IPS-NIHi7 (cell line): ENCODE results near the gene MARCO.
A peak's percentile ranks its signal among the peaks of the same experiment; 100 is the strongest.
"Not testable (repeated sequence)": the region's sequence is repeated elsewhere in the genome, so short reads cannot be mapped to it uniquely, and the experiment has no call there.

Experiments used
- DNase-seq: peaks from one replicate; pipeline ENCODE4 v3.0.0; 2012; ENCODE audit warnings: mixed read lengths; ENCODE audit errors: extremely low spot score

MARCO gene

DNA sequence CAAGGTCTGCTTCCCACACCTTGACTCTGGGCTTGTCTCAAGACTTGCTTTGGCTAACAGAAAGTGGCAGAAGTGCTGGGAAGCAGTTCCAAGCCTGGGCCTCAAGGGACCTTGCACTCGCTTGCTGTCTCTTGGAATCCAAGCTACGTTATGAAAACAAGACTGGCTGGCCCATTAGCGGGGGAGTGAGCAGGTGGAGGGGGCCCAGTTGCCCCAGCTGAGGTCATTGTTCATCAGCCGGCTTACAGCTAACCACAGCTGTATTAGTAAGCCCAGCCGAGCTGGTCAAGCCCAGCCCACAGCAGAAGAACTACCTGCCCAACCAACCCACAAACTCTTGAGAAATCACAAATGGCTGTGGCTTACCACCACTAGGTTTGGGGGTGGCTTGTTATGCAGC is 63.1 kb downstream of the MARCO start:
- no peak for DNase-seq

DNA sequence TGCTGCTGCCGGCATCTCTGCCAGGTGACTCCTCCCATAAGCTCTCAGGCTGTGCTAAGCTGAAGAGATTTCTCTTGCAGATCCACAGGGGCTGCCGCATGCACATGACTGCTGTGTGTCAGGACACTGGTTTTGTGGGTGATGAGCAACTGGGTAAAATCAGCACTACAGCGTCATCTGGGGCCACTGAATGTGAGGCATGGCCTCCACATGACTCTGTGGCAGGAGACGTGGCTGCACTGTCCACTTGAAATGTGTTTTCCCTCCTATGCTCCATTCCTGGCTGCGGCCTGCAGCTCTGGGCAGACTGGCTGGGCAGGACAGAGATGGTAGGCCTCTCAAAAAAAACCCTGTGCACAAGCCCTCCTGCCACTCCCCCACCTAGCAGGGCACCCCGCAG is 63.6 kb downstream of the MARCO start:
- DNase-seq, result no peak

DNA sequence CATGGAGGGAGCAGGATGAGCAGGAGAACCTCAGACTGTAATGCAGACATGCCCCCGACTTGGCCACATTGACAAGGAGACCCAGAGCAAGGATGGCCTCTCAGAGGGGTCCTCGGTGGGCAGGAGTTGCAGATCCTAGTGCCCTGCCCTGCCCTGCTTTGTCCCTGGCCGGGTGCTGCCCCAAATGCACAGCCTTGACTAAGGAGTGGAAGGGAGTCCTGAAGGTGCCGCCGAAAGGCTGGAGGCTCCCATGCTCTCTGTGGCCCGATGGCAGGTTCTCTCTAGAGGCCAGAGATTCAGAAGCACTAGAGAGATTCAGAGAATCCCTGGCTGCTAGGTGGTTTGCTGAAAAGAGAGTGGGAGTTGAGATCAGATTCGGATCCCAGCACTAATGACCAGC is 64.4 kb downstream of the MARCO start:
- DNase-seq, result no peak

DNA sequence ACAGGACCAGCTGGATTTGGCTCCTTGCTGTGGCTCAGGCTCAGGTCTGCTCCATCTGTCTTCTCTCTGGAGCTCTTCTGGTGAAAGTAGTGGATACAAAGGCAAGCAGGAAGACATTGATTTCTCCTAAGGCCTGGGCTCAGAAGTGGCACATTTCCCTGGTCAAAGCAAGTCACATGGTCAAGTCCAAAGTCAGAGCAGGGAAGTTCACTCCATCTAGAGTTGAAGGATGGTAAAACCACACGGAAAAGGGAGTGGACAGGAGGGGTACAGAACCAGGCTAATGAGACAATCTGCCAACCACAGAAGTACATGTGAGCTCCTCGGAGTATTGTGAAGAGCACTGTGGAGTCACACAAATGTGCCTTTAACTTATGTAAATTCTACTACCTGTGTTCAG is 66.1 kb downstream of the MARCO start:
- DNase-seq, result no peak

DNA sequence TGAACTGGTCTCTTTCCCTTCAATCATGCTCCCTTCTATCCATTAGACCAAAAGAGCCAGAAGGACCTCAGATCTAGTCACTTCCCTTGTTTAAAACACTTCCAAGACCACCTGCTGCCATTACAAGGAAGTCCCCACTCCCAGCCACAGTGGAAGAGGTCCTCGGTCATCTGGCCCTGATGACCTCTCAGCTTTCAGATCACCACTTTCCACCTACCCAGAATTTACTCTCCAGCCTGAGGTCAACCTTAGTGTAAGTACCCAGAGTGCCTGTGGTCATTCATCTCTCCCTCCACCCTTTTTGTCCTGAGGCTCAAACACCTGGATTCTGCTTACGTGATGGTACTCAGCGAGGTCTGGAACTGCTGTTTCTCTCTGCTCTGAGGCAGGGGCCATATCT is 67.1 kb downstream of the MARCO start:
- DNase-seq, result no peak

DNA sequence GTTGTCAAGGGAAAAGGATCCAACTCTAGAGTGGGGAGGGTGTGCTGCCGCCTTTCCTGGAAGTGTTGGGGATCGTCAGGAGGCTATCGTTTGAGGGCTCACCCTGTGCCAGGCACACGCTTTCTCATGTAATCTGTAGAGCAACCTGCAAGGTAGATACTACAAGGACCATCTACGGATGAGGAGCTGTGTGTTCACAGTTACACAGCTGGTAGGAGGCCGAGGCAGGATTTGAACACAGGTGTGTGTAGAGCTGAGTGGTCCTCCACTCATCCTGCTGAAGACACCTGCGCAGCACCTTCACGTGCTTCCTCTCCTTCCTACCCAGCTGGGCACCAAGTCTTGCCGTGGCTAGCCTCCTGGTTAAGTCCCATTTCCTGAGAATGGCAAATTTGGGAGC is 68.3 kb downstream of the MARCO start:
- no peak for DNase-seq

DNA sequence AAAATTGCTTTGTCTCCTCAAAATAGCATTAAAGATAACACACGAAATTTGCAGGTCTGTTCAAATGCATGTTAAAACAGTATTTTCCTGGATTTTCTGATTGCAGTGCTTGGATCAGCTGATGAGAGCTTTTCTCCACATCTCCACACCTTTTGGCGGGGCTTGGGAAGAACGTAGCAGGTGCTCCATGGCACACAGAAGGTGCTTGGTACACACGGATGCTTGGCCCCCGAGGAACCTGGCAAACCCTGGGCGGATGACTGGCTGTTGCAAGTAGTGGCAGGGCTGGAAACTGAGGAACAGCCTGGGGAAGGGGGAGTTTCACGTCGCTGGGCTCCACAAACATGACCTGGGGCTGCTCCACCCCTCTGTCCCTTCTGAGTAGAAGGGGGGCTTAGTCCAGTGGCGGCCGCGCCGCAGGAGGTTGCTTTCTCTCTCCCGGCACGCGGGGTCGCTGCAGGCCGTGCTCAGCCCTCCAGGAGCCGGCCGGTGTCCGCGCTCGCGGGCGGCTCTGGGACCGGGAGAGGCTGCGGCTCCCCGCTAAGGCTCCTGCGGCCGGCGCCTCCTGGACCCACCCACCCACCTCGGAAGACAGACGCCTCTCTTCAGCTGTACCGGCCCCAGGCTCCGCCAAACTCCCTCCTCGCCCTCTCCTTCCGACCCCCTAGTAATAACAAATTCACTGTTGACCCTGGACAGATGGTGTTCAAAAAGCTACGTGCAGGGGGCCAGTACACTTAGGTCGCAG is 69.3 kb downstream of the MARCO start:
- DNase-seq, result peak; percentile 90

DNA sequence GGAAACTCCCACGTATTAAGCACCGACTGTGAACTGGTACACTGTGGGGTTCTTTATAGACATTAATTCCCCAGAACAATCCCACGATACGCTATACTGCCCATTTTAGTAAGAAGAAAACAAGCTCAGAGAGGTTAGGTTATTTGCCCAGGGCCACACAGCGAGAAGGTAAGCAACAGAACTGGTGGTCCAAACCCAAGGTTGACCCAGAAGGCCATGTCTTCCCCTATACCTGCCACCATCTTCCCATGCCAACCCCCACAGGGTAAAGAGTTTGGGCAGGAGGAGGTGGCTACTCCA is 69.9 kb downstream of the MARCO start:
- no peak for DNase-seq

DNA sequence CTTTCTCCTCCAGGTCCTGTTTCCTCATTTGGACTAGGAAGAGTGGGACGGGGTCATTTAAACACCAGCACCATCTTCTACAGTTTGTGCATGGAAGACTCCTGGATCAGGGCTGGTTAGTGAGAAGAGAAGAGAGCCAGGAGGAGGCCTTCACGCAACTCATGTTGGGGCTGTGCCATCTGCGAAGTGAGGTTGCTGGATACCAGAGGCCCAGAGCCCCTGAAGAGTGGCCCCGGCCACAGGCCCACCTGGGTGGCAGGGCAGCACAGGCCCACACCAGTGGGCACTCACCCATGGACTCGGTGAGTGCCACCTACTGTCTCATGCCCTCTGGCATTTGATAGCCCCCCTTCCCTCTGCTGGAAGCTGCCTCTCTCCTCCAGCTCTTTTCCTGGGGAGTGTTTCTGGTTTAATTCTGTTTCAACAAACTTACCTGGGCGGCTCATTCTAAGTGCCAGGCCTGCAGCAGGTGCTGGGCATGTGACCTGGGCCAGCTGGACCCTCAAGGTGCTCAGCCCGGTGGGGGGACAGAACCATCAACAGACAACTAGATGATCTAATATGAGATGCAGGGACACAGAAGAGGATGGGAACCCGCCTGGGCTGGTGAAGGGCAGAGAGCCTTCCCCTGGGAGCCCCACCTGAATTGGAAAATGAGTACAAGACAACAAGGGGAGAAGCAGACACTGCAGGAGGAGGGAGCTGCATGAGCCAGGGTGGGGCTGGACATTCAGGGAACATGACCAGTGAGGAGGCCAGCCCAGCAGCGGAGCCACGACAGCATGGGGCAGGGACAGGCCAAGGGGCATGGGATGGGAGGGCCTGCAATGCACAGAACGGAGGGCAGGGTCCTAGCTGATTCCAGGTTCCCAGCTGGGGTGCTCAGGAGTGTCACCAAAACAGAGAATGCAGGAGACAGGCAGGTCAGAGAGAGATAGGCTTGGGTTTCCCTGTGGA is 70.6 kb downstream of the MARCO start:
- no peak for DNase-seq

DNA sequence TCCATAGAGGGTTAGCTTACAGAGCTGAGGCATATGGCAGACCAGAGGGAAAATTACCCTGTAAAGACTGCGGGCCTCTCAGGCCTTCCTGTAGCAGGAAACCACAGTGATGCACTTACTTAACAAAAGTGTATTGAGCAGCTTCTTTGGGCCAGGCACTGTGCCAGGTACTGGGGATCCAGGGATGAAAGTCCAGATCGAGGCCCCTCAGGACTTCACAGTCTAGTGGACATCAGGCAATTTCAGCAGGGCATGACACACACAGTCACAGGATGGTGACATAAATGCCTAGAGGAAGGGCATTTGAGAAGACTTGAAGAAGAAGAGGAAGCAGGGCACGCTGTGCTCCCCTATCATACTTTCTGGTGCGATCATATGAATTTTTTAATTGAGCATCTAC is 71.7 kb downstream of the MARCO start:
- no peak for DNase-seq

DNA sequence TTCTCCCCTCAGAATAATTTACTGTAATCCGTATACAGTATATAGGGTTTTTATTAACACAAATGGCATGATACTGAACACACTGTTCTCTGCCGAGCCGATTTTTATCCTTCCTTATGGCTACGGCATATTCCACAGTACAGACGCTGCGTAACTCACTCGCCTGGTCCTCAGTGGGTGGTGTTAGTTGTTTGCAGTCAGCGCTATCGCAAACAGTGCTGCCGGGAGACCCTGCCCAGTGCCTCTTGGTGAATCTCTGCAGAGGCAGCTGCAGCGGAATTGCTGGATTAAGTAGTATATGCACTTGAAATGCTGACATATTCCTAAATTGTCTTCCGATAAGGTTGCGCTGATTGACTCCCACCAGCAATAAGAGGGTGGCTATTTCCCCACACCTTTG is 73.9 kb downstream of the MARCO start:
- DNase-seq, result peak; percentile 6

DNA sequence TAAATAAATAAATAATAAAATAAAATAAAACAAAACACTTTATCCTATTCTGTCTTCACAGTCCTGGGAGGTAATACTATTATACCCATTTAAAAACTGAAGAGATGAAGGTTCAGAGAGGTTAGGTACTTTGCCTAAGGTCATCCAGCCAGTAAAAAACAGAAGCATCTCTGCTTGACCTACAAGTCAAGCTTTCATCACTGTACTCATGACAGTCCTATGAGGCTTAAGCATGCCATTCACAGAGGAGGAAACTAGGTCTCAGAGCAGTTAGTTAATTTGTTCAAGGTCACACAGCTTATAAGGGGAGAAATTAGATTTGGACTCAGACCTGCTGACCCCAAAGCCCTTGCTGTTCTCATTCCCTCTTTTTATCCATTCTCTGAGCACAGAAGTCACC is 77.5 kb downstream of the MARCO start:
- DNase-seq, result no peak

DNA sequence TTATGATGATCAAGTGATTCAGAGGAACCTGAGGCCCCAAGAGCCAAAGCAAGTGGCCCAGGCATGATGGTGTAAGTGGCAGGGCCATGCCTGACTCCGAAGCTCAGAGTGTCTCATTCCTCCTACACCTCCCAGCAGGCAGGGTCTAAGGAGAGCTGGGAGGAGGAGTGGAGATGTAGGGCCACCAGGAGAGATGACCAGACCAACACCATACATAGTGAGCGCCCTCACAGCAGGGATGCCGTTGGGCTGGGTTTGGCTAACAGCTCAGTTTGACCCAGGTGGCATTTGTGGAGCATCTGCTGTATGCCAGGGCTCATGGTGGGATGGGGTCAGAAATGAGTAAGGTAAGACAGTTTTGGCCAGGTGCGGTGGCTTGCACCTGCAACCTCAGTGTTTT is 80.7 kb downstream of the MARCO start:
- no peak for DNase-seq

DNA sequence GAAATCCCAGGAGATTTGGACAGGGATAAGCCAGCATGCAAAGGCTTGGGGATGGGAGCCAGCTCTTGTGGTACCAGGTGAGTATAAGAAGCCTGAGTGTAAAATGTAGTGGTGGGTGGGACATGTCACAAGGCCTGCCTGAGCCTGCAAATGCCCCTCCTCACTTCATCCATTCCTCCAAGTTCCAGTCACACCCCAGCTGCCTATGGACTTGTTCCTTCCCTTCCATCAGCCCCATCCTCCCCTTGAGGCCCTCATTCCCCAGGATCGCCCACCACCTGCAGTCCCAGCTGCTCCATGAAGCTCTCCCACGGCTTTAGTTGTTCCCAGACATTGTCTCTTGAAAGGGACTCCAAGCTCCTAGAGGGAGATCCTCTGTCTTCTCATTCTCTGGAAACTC is 81.5 kb downstream of the MARCO start:
- DNase-seq, result no peak

DNA sequence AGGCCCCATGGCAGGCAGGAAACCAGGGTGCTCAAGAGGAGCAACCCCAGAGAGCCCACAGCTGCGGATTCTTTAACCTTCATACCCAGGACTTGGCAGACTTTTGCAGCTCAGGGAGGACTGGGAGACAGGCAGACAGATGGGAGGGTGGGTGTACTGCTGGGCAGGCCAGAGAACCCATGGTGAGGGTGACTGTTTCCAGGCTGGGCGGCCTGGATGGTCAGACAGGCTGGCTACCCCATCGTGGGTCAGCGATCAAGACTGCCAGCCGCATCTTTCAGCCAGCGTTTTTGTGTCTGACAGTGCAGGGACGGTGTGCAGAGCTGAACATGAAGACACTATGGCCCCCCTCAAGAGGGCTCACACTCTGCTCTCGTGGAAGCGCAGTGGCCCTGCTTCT is 82.2 kb downstream of the MARCO start:
- DNase-seq, result no peak

DNA sequence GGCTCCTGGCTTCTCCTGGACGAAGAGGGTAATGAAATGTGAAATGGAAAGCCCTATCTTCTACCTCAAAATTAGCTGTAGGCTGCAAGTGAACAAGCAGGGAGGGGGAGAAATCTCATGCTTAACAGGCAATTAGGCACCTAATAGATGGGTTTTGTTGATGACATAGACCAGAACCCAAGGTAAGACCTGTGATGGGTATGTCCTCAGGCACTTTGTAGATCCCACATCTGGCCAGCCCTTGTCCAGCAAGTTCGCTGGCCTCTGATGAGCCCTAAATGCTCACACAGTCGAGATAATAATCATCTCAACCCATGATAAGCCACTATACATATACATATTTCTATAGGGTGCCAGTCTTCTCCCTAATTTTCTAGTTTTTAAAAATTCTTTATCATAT is 82.6 kb downstream of the MARCO start:
- no peak for DNase-seq

DNA sequence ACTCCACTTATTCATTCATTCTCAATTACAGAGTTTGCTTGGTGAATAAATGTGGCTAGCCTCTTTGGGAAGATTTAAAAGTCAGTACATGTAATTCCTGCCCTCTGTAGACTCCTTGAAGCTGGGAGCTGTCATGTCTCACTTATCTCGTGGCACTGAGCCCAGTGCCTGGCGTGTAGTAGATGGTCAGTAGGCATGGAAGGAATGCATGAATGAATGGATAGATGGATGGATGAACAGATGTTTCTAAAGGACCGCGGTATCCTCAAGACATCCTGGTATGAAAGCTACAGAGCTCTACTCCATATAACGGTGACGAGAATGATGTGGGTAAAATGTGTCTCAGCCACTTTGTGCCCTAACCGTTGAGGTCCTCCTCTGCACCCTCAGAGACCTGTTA is 83.0 kb downstream of the MARCO start:
- DNase-seq, result no peak

DNA sequence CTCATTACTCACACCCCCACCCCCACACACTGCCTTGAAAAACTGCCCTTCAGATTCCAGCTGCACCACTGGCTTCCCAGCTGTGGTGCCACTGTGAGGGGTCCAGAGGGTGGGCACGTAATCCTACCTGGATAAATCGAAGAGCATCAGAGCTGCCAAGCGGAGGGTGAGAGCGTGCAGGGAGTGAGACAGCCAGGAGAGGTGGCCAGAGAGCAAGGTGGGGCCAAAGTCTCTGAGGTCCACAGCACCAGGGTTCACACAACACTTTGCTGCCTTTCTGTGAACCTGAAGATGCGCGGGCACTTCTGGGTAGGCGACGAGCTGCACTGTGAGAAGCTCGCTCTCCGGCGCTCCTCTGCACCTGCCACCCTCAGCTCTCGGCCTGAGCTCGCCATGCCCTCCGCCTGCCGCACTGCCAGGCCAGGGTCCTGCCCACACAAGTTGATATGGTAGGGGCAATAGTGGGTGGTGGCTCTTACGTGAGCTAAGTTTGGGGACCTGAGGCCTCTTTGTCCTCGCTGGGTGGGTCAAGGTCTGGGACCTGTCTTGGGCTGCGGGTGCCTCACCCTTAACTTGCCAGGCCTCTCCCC is 83.9 kb downstream of the MARCO start:
- DNase-seq, result no peak

DNA sequence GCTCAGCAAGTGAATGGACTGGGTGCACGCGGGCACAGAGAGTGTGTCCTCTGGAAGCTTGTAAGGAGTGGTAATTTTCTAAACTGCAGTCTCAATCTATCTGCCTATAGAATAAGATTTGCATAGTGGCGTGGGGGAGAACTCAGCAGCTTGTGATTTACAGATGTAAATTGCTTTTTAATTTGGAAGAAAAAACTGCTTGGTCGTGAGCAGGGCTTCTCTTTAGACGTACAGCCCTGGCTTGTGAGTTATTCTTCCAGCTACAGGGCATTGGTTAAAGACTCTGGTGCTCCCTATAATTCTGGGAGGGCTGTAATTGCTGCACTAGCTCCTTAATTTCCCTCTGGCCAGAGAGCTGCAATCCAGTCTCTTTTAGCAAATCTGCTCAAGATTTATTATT is 84.9 kb downstream of the MARCO start:
- DNase-seq, result no peak

DNA sequence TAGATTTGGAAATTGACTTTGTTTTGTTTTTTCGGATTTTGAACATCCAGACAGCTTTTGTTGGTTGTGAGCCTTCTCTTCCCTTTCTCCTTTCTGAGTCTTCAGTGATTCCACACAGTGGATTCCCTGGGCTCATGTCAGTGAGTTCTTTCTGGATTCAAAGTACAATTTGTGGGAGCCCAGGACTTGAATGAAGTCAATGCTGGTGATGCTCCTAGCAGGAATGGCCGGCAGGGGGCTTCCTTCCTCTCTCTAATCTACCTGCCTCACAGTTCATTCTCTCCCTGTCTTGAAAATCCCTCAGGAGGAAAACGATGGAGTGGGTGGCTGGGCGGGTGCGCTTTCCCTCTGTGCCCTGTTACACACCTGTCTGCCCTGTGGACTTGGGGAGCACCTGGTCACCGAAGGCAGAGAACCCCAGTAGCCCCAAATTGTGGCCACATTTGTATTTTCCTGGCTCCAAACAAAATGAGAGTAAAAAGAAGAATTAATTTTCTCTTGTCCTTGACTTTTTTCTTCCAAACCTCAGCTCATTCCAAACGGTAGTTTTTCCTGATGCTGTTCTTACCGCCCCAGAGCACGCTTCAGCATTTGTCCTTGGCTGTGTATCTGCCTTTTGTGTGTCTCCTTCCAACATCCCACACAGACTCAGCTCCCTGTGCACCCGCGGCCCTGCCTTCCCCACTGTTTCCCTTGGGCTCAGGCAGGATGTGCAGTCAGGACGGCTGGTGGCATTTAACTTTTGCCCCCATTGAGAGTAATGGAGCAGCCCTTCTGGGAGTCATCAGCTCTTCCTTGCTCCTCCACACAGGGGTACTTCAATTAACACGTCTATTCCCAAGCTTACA is 86.6 kb downstream of the MARCO start:
- DNase-seq, result peak; percentile 78

DNA sequence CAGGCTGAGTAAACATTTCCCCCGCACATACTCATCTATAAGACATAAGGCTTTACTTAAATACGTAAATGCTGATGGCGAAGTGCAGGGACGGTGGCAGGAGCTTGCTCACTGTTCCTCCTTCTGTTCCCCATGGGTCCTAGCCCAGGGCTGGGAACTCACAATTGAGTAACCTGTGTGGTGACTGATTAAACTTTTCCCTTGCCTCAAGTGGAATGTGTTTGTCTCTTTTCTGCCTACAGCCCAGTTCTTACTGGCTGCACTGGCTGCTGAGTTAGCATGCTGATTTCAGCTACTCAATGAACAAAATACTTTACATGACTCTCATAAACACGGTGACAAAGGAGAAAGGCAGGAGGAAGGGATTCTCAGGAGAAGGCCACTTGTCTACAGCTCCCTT is 87.3 kb downstream of the MARCO start:
- DNase-seq, result no peak

DNA sequence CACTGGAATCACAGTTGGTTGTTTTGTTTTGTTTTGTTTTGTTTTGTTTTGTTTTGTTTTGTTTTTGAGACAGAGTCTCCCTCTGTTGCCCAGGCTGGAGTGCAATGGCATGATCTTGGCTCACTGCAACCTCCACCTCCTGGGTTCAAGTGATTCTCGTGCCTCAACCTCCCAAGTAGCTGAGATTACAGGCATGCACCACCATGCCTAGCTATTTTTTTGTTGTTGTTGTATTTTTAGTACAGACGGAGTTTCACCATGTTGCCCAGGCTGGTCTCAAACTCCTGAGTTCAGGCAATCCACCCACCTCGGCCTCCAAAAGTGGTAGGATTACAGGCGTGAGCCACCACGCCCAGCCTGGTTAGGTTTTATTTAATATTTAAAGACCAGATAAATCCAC is 95.9 kb downstream of the MARCO start:
- DNase-seq, result not testable (repeated sequence)
